HG02763 (cell line): ENCODE results near the gene NOP53.
"Not testable (repeated sequence)": the region's sequence is repeated elsewhere in the genome, so short reads cannot be mapped to it uniquely, and the experiment has no call there.

Source experiments
- ATAC-seq: cut with Tn5 transposase; IDR thresholded peaks from one replicate; pipeline ENCODE4 v1.9.1; 2021; ENCODE audit warnings: mild to moderate bottlenecking, moderate library complexity; ENCODE audit not compliant: unreplicated experiment

Gene NOP53

DNA sequence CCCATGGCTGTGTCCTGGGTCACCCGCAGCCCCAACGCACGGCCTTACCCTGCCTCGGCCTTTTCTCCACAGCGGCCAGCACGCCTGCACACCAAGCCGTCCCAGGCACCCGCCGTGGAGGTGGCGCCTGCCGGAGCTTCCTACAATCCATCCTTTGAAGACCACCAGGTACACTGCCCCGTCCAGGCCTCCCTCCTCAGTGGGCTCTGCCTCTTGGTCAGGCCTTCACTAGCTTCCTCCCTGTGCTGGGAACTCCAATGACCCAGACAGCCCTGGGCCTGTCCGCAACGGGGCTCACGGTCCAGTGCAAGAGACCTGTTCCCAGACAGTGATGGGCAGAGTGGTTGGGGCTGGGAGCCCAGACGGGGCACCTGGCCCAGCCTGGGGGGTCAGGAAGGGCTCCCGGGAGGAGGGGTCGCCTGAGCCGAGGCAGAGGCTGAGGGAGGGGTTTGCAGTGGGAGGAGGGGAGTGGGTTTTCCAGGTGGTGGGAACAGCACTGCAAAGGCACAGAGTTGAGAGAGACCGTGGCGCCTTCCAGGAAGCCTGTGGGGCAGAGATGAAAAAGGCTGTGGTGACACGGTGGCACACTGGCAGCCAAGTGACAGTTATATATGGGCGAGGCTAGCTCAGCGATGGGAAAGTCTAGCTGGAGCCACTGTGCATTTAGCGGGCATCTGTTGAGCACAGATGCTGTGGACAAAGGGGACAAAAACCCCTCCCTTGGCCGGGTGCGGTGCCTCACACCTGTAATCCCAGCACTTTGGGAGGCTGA, 7.3 kb downstream of the NOP53 start:
- no peak for ATAC-seq

DNA sequence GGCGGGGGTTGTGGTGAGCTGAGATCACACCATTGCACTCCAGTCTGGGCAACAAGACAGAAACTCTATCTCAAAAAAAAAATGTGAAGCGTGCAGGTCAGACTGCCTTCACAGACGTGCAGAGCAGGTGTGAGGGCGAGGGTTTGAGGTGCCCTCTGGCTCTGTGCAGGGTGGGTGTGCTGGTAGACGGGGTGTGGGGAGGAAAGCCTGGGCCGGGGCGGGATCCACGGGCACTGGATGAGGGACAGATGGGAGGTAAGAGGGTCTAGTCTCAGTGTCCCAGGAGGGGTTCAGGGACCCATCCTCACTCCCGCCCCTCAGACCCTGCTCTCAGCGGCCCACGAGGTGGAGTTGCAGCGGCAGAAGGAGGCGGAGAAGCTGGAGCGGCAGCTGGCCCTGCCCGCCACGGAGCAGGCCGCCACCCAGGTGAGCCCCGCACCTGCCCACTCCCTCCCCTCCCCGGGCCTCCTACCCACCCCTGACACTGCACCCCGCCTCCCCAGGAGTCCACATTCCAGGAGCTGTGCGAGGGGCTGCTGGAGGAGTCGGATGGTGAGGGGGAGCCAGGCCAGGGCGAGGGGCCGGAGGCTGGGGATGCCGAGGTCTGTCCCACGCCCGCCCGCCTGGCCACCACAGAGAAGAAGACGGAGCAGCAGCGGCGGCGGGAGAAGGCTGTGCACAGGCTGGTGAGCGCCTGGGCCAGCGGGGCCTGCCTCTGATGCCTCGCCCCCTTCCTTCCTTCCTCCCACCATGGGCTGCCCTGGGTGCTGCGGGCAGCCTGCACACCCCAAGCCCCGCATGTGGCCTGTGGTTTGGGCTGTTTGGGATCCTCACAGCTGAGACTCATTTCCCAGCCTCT, 9.1 kb downstream of the NOP53 start:
- ATAC-seq, result no peak

GRCh38 chr19:47755065-47755761, 9.9 kb downstream of the NOP53 start:
- ATAC-seq, result no peak

GRCh38 chr19:47755762-47756626, 10.6 kb downstream of the NOP53 start:
- ATAC-seq, result no peak

DNA sequence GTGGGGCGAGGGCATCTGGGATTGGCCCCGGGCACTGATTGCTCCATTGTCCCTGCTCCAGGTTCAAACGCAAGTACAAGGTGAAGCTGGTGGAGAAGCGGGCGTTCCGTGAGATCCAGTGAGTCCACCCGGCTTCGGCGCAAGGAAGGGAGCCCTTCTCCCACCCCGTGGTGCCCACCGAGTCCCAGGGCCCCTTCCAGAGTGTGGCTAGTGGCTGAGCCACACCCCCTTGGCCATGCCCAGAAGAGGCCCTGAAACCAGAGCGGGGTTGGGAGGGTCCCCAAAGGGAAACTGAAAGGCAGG, 11.2 kb downstream of the NOP53 start:
- no peak for ATAC-seq

DNA sequence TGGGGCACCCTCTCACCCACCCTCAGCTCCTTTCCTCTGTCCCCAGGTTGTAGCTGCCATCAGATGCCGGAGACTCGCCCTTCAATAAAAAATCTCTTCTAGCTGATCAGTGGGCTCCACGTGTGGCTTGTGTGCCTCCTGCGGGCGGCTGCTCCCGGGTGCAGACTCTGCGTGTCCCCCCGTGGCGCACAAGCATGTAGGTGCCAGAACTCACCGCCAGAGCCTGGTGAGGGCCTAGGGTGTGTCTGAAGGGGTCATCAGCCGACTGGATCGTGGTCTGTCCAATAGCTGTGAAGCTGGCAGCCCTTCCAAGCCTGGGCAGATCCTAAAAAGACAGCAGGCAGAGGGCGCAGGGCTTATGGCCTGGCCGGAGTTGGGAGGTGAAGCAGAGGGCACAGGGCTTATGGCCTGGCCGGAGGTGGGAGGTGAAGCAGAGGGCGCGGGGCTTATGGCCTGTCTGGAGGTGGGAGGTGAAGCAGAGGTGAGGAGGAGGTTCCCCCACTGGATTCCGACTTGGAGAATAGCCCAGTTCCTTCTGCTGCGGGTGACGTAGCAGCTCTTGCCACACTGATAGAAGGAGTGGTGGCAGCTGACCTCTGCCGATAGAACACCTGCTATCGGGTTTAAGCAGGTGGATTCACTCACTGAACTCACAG, 11.7 kb downstream of the NOP53 start:
- no peak for ATAC-seq

GRCh38 chr19:47757617-47758442, 12.5 kb downstream of the NOP53 start:
- ATAC-seq, result no peak

DNA sequence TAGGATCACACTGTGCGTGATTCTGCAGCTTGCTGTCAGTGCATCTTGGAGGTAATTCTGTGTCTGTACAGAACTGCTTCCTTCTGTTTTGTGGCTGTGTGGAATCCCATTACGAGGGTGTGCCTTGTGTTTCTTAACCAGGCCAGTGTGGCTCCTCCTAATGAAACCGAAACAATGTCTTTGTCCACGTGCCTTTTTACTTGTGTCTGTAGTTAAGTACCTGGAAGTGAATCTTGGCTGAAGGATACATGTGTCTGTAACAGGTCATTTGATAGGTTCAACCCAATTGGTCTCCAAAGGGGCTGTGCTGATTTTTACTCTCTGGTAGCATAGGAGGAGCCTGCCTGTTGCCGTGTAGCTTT, 13.1 kb downstream of the NOP53 start:
- no peak for ATAC-seq

- ATAC-seq, result no peak
These were observed 15.3 kb downstream of the NOP53 start for GRCh38 chr19:47760632-47760999.

GRCh38 chr19:47761566-47761965, 16.2 kb downstream of the NOP53 start:
- no peak for ATAC-seq

GRCh38 chr19:47762151-47762550, 16.8 kb downstream of the NOP53 start:
- no peak for ATAC-seq

- ATAC-seq, result no peak
These were observed 17.4 kb downstream of the NOP53 start for GRCh38 chr19:47762615-47763308.

DNA sequence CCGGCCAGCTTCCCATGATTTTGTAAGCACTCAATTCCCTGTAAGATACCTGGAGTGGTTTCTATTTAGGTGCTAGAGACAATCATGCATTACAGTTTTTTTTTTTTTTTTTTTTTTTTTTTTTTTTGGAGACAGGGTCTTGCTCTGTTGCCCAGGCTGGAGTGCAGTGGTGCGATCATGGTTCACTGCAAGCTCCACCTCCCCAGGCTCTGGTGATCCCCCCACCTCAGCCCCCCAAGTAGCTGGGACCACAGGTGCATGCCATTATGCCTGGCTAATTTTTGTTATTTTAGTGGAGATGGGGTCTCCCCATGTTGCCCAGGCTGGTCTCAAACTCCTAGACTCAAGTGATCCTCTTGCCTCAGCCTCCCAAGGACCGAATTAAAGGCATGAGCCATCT, 19.4 kb downstream of the NOP53 start:
- not testable (repeated sequence) for ATAC-seq

GRCh38 chr19:47765523-47766358, 20.4 kb downstream of the NOP53 start:
- no peak for ATAC-seq

GRCh38 chr19:47766359-47766620, 20.9 kb downstream of the NOP53 start:
- ATAC-seq, result no peak

DNA sequence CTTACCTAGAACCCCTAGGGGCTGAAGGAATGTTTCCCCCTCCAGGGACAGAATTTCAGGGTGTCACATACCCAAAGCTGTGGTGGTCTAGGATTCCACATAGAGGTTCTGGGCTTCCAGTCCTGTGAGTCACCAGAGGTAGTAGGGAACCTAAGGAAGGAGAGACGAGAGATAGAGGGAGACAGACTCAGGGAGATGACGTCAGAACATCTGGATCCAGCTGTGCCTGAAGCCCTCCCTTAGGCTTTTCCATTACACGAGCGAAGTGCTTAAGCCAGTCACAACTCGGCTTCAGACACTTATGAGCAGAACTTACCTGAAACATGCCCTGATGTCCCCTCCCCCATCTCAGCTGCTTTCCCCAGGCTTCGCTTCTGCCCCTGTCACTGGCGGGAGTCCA, 21.3 kb downstream of the NOP53 start:
- ATAC-seq, result no peak

DNA sequence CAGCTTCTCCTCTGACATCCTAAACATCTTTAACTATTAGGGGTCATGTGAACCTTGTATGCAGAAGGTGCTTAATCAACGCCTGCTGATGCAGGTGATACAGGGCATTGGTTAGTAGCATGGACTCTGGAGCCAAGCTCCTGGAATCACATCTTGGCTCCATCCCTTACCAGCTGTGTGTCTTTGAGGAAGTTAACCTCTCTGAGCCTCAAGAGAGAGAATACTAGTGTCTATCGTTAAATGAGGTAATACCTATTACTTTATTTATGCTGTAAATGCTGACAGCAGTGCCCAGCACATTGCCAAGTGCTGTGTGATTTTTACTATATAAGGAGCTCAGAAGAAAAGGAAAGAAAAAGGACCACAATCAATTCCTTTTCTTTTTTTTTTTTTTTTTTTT, 22.0 kb downstream of the NOP53 start:
- ATAC-seq, result no peak

GRCh38 chr19:47768604-47769003, 23.3 kb downstream of the NOP53 start:
- ATAC-seq, result no peak
